ENCODE data around the gene HOXB1.

The HOXB1 gene

GRCh38 chr17:48567209-48567608 lies 36.4 kb upstream of the HOXB1 start:
- no peak for DNase-seq

- DNase-seq = no peak
These were observed 35.9 kb upstream of the HOXB1 start for GRCh38 chr17:48566717-48567116.

GRCh38 chr17:48565925-48566710 lies 35.3 kb upstream of the HOXB1 start:
- no peak for DNase-seq

GRCh38 chr17:48565022-48565554 lies 34.3 kb upstream of the HOXB1 start:
- DNase-seq = no peak

GRCh38 chr17:48564188-48565021 lies 33.6 kb upstream of the HOXB1 start:
- DNase-seq = no peak

- no peak for DNase-seq
These were observed 33.0 kb upstream of the HOXB1 start for GRCh38 chr17:48563867-48564187.

- no peak for DNase-seq
These were observed 32.6 kb upstream of the HOXB1 start for GRCh38 chr17:48563385-48563838.

- no peak for DNase-seq
These were observed 32.1 kb upstream of the HOXB1 start for GRCh38 chr17:48562934-48563333.

GRCh38 chr17:48561884-48562810 lies 31.3 kb upstream of the HOXB1 start:
- no peak for DNase-seq

GRCh38 chr17:48559840-48560817 lies 29.3 kb upstream of the HOXB1 start:
- DNase-seq = no peak

GRCh38 chr17:48559122-48559839 lies 28.5 kb upstream of the HOXB1 start:
- no peak for DNase-seq

GRCh38 chr17:48558831-48559121 lies 28.0 kb upstream of the HOXB1 start:
- no peak for DNase-seq

- DNase-seq = no peak
These were observed 27.4 kb upstream of the HOXB1 start for GRCh38 chr17:48558057-48558830.

- no peak for DNase-seq
These were observed 26.0 kb upstream of the HOXB1 start for GRCh38 chr17:48556576-48557401.

GRCh38 chr17:48556229-48556575 lies 25.4 kb upstream of the HOXB1 start:
- no peak for DNase-seq

- DNase-seq = no peak
These were observed 24.7 kb upstream of the HOXB1 start for GRCh38 chr17:48555258-48556228.

- no peak for DNase-seq
These were observed 23.8 kb upstream of the HOXB1 start for GRCh38 chr17:48554412-48555257.
